ENCODE data around the gene EPB41L4A.

The EPB41L4A gene

GRCh38 chr5:112329419-112330090, 89.5 kb downstream of the EPB41L4A start:
- Histone ChIP-seq H3K36me3 (ENCODE audit: control insufficient read depth in 2 of 2, insufficient read depth in 1 of 2, low read length in 2 of 2) (no peaks in the 10 kb centered on the region), H3K27ac (ENCODE audit: extremely low read depth, low read depth, low read length) (no peak overlapping the region), H3K9me3 (ENCODE audit: control insufficient read depth, insufficient read depth, low read depth, low read length) (no peaks in the 10 kb centered on the region), H3K4me3 (ENCODE audit: low read depth, low read length) (no peak overlapping the region), H3K4me1 (ENCODE audit: control insufficient read depth, insufficient read depth, low read length) (no peaks in the 10 kb centered on the region)
- CTCF ChIA-PET, result interaction anchor here (0.6 kb wide), 1 partner anchor 222 kb away, joined by 3 read pairs; no protein-coding TSS in a partner anchor
- POLR2A ChIA-PET, result no interaction called here
- TF ChIP-seq GLI2 (tag by site-specific recombination; IDR thresholded peaks at IDR 0.05; ENCODE audit: borderline replicate concordance, low read depth) (no peak), ZNF202 (tag by site-specific recombination; IDR thresholded peaks at IDR 0.05; ENCODE audit: borderline replicate concordance) (no peak), BCL6B (tag by site-specific recombination; IDR thresholded peaks at IDR 0.05) (no peak)

- CTCF ChIA-PET, result no interaction called here
- Histone ChIP-seq H3K36me3 (ENCODE audit: control insufficient read depth in 2 of 2, insufficient read depth in 1 of 2, low read length in 2 of 2) (no peaks in the 10 kb centered on the region), H3K4me3 (ENCODE audit: low read depth, low read length) (no peak overlapping the region), H3K4me1 (ENCODE audit: control insufficient read depth, insufficient read depth, low read length) (no peaks in the 10 kb centered on the region), H3K27ac (ENCODE audit: extremely low read depth, low read depth, low read length) (no peak overlapping the region), H3K9me3 (ENCODE audit: control insufficient read depth, insufficient read depth, low read depth, low read length) (no peaks in the 10 kb centered on the region)
- POLR2A ChIA-PET, result no interaction called here
- TF ChIP-seq ZNF214 (tag by site-specific recombination; IDR thresholded peaks at IDR 0.05; ENCODE audit: borderline replicate concordance), result no peak
- no peak for TF ChIP-seq ZBTB11 (tag by site-specific recombination; conservative IDR thresholded peaks at IDR 0.05; ENCODE audit: low read depth)
- TF ChIP-seq ZBTB1 (tag by site-specific recombination; IDR thresholded peaks at IDR 0.05), result no peak
- no peak for TF ChIP-seq ZSCAN4 (tag by site-specific recombination; IDR thresholded peaks at IDR 0.05)
- TF ChIP-seq ZNF121 (tag by site-specific recombination; IDR thresholded peaks at IDR 0.05), result no peak
- no peak for TF ChIP-seq ZNF777 (tag by site-specific recombination; IDR thresholded peaks at IDR 0.05; ENCODE audit: borderline replicate concordance)
- no peak for TF ChIP-seq ZNF311 (tag by site-specific recombination; IDR thresholded peaks at IDR 0.05; ENCODE audit: borderline replicate concordance)
- TF ChIP-seq PBX3 (CRISPR knock-in tag; IDR thresholded peaks at IDR 0.05), result no peak
- TF ChIP-seq ZBTB44 (tag by site-specific recombination; IDR thresholded peaks at IDR 0.05), result no peak
- TF ChIP-seq YY1 (tag by site-specific recombination; IDR thresholded peaks at IDR 0.05), result no peak
- no peak for TF ChIP-seq ZNF341 (tag by site-specific recombination; IDR thresholded peaks at IDR 0.05; ENCODE audit: low read depth)
- TF ChIP-seq ZNF610 (tag by site-specific recombination; IDR thresholded peaks at IDR 0.05; ENCODE audit: borderline replicate concordance), result no peak
- no peak for TF ChIP-seq ZNF362 (tag by site-specific recombination; IDR thresholded peaks at IDR 0.05)
Measured at GRCh38 chr5:112323166-112323565, 95.9 kb downstream of the EPB41L4A start.

Measured in HEK293 (cell line).